Endothelial cell (in vitro differentiated cells): Measurements from ENCODE around the gene F3. TPM values are rescaled to one million over a fixed set of nuclear protein-coding genes. Genes with fewer than 3 reads are reported as not detected.

ENCODE experiments used
- DNase-seq: peaks from one replicate; pipeline ENCODE4 v3.0.0; 2021; ENCODE audit warnings: low spot score
- H3K27ac Mint-ChIP-seq: one replicate; pipeline ENCODE4 v1.8.0; 2021; ENCODE audit warnings: mixed read lengths, inconsistent platforms; ENCODE audit not compliant: unreplicated experiment
- H3K27me3 Mint-ChIP-seq: one replicate; pipeline ENCODE4 v1.8.0; 2021; ENCODE audit warnings: mild to moderate bottlenecking, moderate library complexity, mixed read lengths, inconsistent platforms; ENCODE audit not compliant: unreplicated experiment
- H3K36me3 Mint-ChIP-seq: one replicate; pipeline ENCODE4 v1.8.0; 2021; ENCODE audit warnings: mild to moderate bottlenecking, low read depth, mixed read lengths, inconsistent platforms; ENCODE audit not compliant: unreplicated experiment
- H3K4me1 Mint-ChIP-seq: one replicate; pipeline ENCODE4 v1.8.0; 2021; ENCODE audit warnings: mild to moderate bottlenecking, mixed read lengths, inconsistent platforms; ENCODE audit not compliant: unreplicated experiment
- H3K4me3 Mint-ChIP-seq: one replicate; pipeline ENCODE4 v1.8.0; 2021; ENCODE audit warnings: mild to moderate bottlenecking, mixed read lengths, inconsistent platforms; ENCODE audit not compliant: unreplicated experiment
- H3K9me3 Mint-ChIP-seq: one replicate; pipeline ENCODE4 v1.8.0; 2021; ENCODE audit warnings: mixed read lengths, inconsistent platforms; ENCODE audit not compliant: unreplicated experiment
- total RNA-seq: library from RNA; stranded (reverse); fragmentation: NEBNext Ultra II Directional; extraction: Animal tissue kit (Norgen Biotek cat#: 25700); gene quantifications from one replicate; pipeline ENCODE4 v1.2.1, GENCODE V29; 2021; ENCODE audit not compliant: unreplicated experiment
- TF ChIP-seq, protein P1 (sequence below): fragments of 200-600 bp; sonication (generic); IDR thresholded peaks from one replicate; pipeline ENCODE4 v1.5.0; 2021; ENCODE audit warnings: antibody characterized with exemption; ENCODE audit not compliant: unreplicated experiment

Gene F3
- total RNA-seq, 1 donor from 2014 or later, result 1.4 TPM

DNA sequence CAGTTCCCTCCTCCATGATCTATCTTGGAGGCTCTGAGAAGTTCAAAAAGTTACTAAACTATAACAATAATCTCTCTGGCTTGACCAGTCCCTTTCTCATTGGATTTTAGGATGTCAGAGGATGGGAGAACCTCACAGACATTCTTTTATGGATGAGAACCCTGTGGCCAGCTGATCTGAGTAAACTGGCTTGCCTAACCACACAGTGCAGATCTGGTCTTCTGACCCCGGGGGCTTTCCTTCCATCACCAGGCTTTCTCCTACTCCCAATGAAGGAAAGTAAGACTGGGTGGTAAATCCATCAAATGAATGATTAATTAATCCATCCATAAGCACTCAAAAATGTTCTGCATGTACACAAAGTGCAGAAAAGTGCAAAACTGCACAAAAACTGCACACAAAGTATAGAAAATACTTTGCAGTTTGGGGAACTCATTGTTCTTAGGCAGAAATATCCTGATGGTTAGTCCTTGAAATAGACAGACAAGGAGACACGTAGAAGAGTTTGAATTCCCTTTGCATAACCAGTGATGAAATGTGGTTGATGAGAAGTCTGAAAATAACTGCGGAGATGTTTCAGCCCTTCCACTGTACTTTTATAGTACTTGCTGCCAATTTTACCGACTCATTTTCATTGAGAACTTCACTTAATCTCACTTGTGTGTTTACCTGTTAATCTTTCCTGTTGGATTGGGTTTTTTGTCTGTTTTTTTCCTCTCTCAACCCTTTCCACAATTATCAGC, 2.5 kb upstream of the F3 start:
- H3K27ac Mint-ChIP-seq, result no peak overlapping the region
- TF ChIP-seq, protein P1, sequence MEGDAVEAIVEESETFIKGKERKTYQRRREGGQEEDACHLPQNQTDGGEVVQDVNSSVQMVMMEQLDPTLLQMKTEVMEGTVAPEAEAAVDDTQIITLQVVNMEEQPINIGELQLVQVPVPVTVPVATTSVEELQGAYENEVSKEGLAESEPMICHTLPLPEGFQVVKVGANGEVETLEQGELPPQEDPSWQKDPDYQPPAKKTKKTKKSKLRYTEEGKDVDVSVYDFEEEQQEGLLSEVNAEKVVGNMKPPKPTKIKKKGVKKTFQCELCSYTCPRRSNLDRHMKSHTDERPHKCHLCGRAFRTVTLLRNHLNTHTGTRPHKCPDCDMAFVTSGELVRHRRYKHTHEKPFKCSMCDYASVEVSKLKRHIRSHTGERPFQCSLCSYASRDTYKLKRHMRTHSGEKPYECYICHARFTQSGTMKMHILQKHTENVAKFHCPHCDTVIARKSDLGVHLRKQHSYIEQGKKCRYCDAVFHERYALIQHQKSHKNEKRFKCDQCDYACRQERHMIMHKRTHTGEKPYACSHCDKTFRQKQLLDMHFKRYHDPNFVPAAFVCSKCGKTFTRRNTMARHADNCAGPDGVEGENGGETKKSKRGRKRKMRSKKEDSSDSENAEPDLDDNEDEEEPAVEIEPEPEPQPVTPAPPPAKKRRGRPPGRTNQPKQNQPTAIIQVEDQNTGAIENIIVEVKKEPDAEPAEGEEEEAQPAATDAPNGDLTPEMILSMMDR, result no peak
- H3K9me3 Mint-ChIP-seq, result no peaks in the 10 kb centered on the region
- no peak overlapping the region for H3K4me3 Mint-ChIP-seq
- peaks cover 8% of the 10 kb centered on the region for H3K36me3 Mint-ChIP-seq
- peaks cover 9% of the 10 kb centered on the region for H3K27me3 Mint-ChIP-seq
- DNase-seq, result no peak
- peaks cover 13% of the 10 kb centered on the region for H3K4me1 Mint-ChIP-seq

DNA sequence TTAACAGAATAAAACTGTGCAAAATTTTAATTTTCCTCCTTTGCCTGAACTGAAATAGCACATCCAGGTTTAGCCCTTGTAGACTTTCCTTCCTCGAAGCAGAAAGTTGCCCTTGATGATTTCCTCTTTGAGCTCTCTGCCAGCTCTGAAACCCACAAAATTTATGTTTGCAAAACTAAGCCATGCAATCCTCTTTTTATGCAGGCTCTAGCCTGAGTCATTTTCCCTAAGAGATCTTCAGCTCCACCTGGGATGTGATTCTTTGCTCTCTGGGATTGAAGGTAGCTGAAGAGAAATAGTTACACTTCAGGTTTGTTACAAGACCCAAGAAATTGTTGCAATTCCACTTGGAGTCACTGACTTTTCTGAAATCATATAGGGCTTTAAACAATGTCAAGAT, 1.4 kb upstream of the F3 start:
- DNase-seq, result no peak
- Mint-ChIP-seq H3K4me1 (peaks cover 13% of the 10 kb centered on the region), H3K27me3 (peaks cover 9% of the 10 kb centered on the region), H3K4me3 (peak overlapping the region; percentile 89), H3K36me3 (peaks cover 8% of the 10 kb centered on the region), H3K9me3 (no peaks in the 10 kb centered on the region), H3K27ac (no peak overlapping the region)
- TF ChIP-seq, protein P1, result no peak

DNA sequence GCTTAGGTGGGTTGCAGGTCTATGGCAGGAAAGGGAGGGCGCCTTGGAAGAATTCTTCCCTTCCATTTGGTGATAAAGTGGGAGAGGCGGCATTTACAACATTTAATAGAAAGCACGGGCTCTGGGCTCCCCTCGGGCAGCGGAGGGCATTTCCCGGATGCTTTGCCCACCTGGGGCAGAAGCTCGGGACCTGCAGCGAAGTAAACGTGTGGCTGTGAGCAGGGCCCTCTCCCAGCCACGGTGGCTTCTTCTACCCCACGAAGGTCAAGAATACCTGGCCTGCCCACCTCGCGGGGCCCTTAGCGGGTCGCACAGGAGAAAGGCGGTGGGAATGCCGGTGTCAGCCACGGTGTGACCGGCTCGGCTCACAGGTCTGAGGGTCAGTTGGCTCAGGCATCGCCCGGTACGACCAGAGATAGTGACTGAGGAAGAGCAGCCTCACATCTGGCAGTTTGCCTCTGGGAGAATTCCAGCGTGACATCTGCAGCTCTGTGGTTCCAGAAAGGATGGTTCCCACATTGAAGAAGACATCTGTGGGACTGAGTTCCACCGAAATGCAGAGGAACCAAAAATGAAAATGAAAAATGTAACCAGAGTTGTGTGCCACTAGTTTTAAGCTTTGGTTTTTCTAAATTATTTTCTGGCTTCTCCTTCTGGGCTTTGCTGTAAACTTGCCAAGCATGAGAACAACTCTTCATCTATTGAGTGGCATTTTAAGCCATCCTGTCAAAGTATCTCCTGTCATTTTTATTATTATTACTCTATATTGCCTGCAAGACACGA, 720 bp upstream of the F3 start:
- H3K27ac Mint-ChIP-seq, result no peak overlapping the region
- peaks cover 9% of the 10 kb centered on the region for H3K27me3 Mint-ChIP-seq
- peaks cover 8% of the 10 kb centered on the region for H3K36me3 Mint-ChIP-seq
- H3K4me1 Mint-ChIP-seq, result peaks cover 13% of the 10 kb centered on the region
- TF ChIP-seq, protein P1, result no peak
- peak overlapping the region; percentile 89 for H3K4me3 Mint-ChIP-seq
- H3K9me3 Mint-ChIP-seq, result no peaks in the 10 kb centered on the region
- DNase-seq, result no peak

- H3K36me3 Mint-ChIP-seq, result peaks cover 8% of the 10 kb centered on the region
- no peak overlapping the region for H3K27ac Mint-ChIP-seq
- peak overlapping the region; percentile 90 for H3K4me3 Mint-ChIP-seq
- peaks cover 13% of the 10 kb centered on the region for H3K4me1 Mint-ChIP-seq
- TF ChIP-seq, protein P1, result no peak
- H3K27me3 Mint-ChIP-seq, result peaks cover 9% of the 10 kb centered on the region
- no peak for DNase-seq
- H3K9me3 Mint-ChIP-seq, result no peaks in the 10 kb centered on the region
Measured at GRCh38 chr1:94540440-94541245, 916 bp downstream of the F3 start.
